GM10248 (cell line): ENCODE measurements around the gene ZNF570.

Experiments used
- CTCF ChIA-PET: fragments of 300-600 bp; sonication (Branson Sonifier 250); formaldehyde crosslinking; extraction: SDS; loops from one replicate; lab custom pipeline; 2021; ENCODE audit warnings: antibody characterized with exemption; lab: Yijun Ruan, JAX
- POLR2A ChIA-PET: fragments of 350-650 bp; sonication (Branson Sonifier 250); formaldehyde crosslinking; extraction: SDS; loops from one replicate; lab custom pipeline; 2020; ENCODE audit warnings: antibody characterized with exemption; lab: Yijun Ruan, JAX
- DNase-seq: peaks from one replicate; pipeline ENCODE4 v3.0.0; 2012; ENCODE audit errors: extremely low spot score
- TF ChIP-seq, protein P1 (sequence below): IDR thresholded peaks from 2 replicates; pipeline ENCODE4 v1.5.1; 2012; ENCODE audit warnings: mild to moderate bottlenecking, low read depth; ENCODE audit errors: extremely low read depth, missing control alignments, control extremely low read depth

Gene ZNF570

DNA sequence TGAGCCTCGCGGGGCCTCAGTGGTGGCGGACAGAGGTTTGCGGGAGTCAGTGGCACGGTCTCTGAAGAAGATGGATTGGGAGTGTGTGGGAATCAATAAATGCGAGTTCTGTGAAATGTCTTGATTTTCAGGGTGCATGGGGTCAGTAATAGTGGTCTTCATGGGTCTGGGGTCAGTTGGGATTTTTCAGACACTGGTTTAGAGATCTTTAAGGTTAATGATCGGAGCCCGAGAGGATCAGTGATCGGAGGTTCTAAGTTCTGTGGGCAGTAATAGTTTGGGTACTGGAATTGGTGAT is 38.0 kb downstream of the ZNF570 start:
- CTCF ChIA-PET, result no interaction called here
- POLR2A ChIA-PET, result no interaction called here
- no peak for DNase-seq
- TF ChIP-seq, protein P1, sequence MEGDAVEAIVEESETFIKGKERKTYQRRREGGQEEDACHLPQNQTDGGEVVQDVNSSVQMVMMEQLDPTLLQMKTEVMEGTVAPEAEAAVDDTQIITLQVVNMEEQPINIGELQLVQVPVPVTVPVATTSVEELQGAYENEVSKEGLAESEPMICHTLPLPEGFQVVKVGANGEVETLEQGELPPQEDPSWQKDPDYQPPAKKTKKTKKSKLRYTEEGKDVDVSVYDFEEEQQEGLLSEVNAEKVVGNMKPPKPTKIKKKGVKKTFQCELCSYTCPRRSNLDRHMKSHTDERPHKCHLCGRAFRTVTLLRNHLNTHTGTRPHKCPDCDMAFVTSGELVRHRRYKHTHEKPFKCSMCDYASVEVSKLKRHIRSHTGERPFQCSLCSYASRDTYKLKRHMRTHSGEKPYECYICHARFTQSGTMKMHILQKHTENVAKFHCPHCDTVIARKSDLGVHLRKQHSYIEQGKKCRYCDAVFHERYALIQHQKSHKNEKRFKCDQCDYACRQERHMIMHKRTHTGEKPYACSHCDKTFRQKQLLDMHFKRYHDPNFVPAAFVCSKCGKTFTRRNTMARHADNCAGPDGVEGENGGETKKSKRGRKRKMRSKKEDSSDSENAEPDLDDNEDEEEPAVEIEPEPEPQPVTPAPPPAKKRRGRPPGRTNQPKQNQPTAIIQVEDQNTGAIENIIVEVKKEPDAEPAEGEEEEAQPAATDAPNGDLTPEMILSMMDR, result no peak

GRCh38 chr19:37511186-37511585 is 42.0 kb downstream of the ZNF570 start:
- DNase-seq, result no peak
- ChIA-PET POLR2A (no interaction called here), CTCF (no interaction called here)
- TF ChIP-seq, protein P1, result no peak

GRCh38 chr19:37511821-37512220 is 42.7 kb downstream of the ZNF570 start:
- TF ChIP-seq, protein P1, result no peak
- POLR2A ChIA-PET, result no interaction called here
- CTCF ChIA-PET, result no interaction called here
- no peak for DNase-seq

DNA sequence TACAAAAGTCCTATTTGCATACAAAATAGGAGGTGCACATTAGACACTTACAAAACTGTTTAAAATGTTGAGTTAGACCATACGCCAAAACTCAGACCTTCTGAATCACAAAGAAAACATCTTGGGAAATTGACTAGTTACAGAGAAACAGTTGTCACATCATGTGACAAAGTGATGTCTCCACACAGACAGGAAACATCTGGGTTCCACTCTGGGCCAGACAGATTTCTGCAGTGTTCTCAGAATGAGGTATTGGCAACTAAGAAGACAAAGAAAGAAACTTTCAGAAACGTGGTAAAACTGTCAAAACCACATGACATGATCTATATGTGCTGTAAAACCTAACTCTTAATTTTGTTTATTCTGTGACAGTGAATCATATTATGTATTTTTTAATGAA is 44.2 kb downstream of the ZNF570 start:
- TF ChIP-seq, protein P1, result no peak
- no peak for DNase-seq
- POLR2A ChIA-PET, result no interaction called here
- CTCF ChIA-PET, result no interaction called here

GRCh38 chr19:37519890-37520289 is 50.7 kb downstream of the ZNF570 start:
- CTCF ChIA-PET, result no interaction called here
- TF ChIP-seq, protein P1, result no peak
- POLR2A ChIA-PET, result no interaction called here
- no peak for DNase-seq

DNA sequence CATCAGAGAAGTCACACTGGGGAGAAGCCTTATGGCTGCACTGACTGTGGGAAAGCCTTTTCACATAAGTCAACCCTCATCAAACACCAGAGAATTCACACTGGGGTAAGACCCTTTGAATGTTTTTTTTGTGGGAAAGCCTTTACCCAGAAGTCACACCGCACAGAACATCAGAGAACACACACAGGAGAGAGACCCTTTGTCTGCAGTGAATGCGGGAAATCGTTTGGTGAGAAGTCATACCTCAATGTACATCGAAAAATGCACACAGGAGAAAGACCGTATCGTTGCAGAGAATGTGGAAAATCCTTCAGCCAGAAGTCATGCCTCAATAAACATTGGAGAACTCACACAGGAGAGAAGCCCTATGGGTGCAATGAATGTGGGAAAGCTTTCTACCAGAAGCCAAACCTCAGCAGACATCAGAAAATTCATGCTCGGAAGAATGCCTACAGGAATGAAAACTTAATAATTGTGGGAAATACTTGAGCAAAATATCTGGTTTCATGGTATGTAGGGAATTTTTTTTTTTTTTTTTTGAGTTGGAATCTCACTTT is 68.3 kb downstream of the ZNF570 start:
- ChIA-PET POLR2A (no interaction called here), CTCF (no interaction called here)
- TF ChIP-seq, protein P1, result no peak
- DNase-seq, result no peak
